NCI-H2196 treated with DMSO at 0.1 percent for 48 hours (cell line): ENCODE measurements around the gene FUBP3.

ENCODE experiments used
- DNase-seq: peaks from one replicate; lab custom pipeline; 2025; ENCODE audit not compliant: unreplicated experiment; lab: John Stamatoyannopoulos, UW

FUBP3 gene

GRCh38 chr9:130633336-130634190 is 54.2 kb downstream of the FUBP3 start:
- no peak for DNase-seq

- no peak for DNase-seq
Observed at GRCh38 chr9:130634191-130634768, 54.9 kb downstream of the FUBP3 start.

- DNase-seq = no peak
Observed at GRCh38 chr9:130634801-130635200, 55.4 kb downstream of the FUBP3 start.

GRCh38 chr9:130635306-130635705 is 55.9 kb downstream of the FUBP3 start:
- DNase-seq = no peak

- no peak for DNase-seq
Observed at GRCh38 chr9:130635721-130636647, 56.6 kb downstream of the FUBP3 start.

- DNase-seq = no peak
Observed at GRCh38 chr9:130636648-130637020, 57.3 kb downstream of the FUBP3 start.

- DNase-seq = no peak
Observed at GRCh38 chr9:130638284-130639123, 59.1 kb downstream of the FUBP3 start.

GRCh38 chr9:130639124-130639765 is 59.9 kb downstream of the FUBP3 start:
- no peak for DNase-seq

GRCh38 chr9:130639866-130640555 is 60.6 kb downstream of the FUBP3 start:
- no peak for DNase-seq

- DNase-seq = no peak
Observed at GRCh38 chr9:130640681-130641080, 61.3 kb downstream of the FUBP3 start.

GRCh38 chr9:130642926-130643325 is 63.5 kb downstream of the FUBP3 start:
- no peak for DNase-seq

- no peak for DNase-seq
Observed at GRCh38 chr9:130651221-130651620, 71.8 kb downstream of the FUBP3 start.

- no peak for DNase-seq
Observed at GRCh38 chr9:130651752-130652151, 72.4 kb downstream of the FUBP3 start.

GRCh38 chr9:130654879-130655278 is 75.5 kb downstream of the FUBP3 start:
- DNase-seq = no peak

GRCh38 chr9:130658893-130659698 is 79.7 kb downstream of the FUBP3 start:
- DNase-seq = no peak

GRCh38 chr9:130659699-130660248 is 80.4 kb downstream of the FUBP3 start:
- no peak for DNase-seq

GRCh38 chr9:130660326-130660682 is 80.9 kb downstream of the FUBP3 start:
- DNase-seq = no peak

GRCh38 chr9:130660683-130661450 is 81.5 kb downstream of the FUBP3 start:
- no peak for DNase-seq
